Neuronal stem cell (in vitro differentiated cells): ENCODE measurements around the gene SP140. TPM values are rescaled to one million over a fixed set of nuclear protein-coding genes. Genes with fewer than 3 reads are reported as not detected.

Experiments
- DNase-seq: peaks from one replicate; pipeline ENCODE4 v3.0.0-alpha.2; 2013; ENCODE audit warnings: low spot score
- H2AFZ ChIP-seq: one replicate; pipeline ENCODE4 v1.6.1; 2013; ENCODE audit warnings: mild to moderate bottlenecking, low read length, inconsistent platforms
- H2AK5ac ChIP-seq: 2 replicates; pipeline ENCODE4 v1.6.1; 2013; ENCODE audit warnings: low read depth, mild to moderate bottlenecking, inconsistent platforms, low read length, moderate library complexity, mixed read lengths
- H2BK120ac ChIP-seq: 2 replicates; pipeline ENCODE4 v1.6.1; 2013; ENCODE audit warnings: low read depth, mild to moderate bottlenecking, inconsistent platforms, low read length, moderate library complexity, mixed read lengths
- H2BK12ac ChIP-seq: one replicate; pipeline ENCODE4 v1.6.1; 2013; ENCODE audit warnings: low read length, inconsistent platforms
- H2BK15ac ChIP-seq: 2 replicates; pipeline ENCODE4 v1.6.1; 2013; ENCODE audit warnings: mild to moderate bottlenecking, low read length, inconsistent platforms, mixed read lengths
- H2BK5ac ChIP-seq: one replicate; pipeline ENCODE4 v1.6.1; 2013; ENCODE audit warnings: inconsistent platforms, mild to moderate bottlenecking, low read length, moderate library complexity
- H3K14ac ChIP-seq: one replicate; pipeline ENCODE4 v1.6.1; 2013; ENCODE audit warnings: low read length, inconsistent platforms
- H3K18ac ChIP-seq: 2 replicates; pipeline ENCODE4 v1.6.1; 2013; ENCODE audit warnings: low read length, inconsistent platforms
- H3K23ac ChIP-seq: 2 replicates; pipeline ENCODE4 v1.6.1; 2013; ENCODE audit warnings: low read depth, mild to moderate bottlenecking, mixed read lengths, low read length, inconsistent platforms; ENCODE audit not compliant: poor library complexity
- H3K27ac ChIP-seq: replicated peaks from 3 replicates; pipeline ENCODE4 v1.5.1; 2013; ENCODE audit warnings: low read length, inconsistent platforms
- H3K27me3 ChIP-seq, 3 experiments: 2 replicates each; pipeline ENCODE4 v1.6.1; 2013; ENCODE audit warnings: low read length in 3 of 3, mild to moderate bottlenecking in 2 of 3, inconsistent platforms in 1 of 3, low read depth in 1 of 3, mixed read lengths in 1 of 3, moderate library complexity in 1 of 3; ENCODE audit not compliant: control insufficient read depth in 3 of 3, insufficient read depth in 3 of 3
- H3K36me3 ChIP-seq, 2 donors: replicated peaks in 1 of 2; 2 replicates each; pipeline ENCODE4 v1.6.1; 2013; ENCODE audit warnings: low read length in 2 of 2; ENCODE audit not compliant: control insufficient read depth in 2 of 2, insufficient read depth in 2 of 2
- H3K4ac ChIP-seq: 2 replicates; pipeline ENCODE4 v1.6.1; 2013; ENCODE audit warnings: inconsistent platforms, mild to moderate bottlenecking, low read length, moderate library complexity
- H3K4me1 ChIP-seq, 2 donors: 1 replicate in 1 of 2; 2 replicates in 1 of 2; pipeline ENCODE4 v1.6.1; 2013; ENCODE audit warnings: low read length in 2 of 2, low read depth in 1 of 2; ENCODE audit not compliant: control insufficient read depth in 2 of 2, insufficient read depth in 1 of 2
- H3K4me2 ChIP-seq: one replicate; pipeline ENCODE4 v1.6.1; 2013; ENCODE audit warnings: mild to moderate bottlenecking, low read length, inconsistent platforms; ENCODE audit not compliant: insufficient read depth, poor library complexity, severe bottlenecking
- H3K4me3 ChIP-seq, 2 donors: 2 replicates each; pipeline ENCODE4 v1.5.1; 2013; ENCODE audit warnings: low read length in 2 of 2, mild to moderate bottlenecking in 2 of 2, inconsistent platforms in 1 of 2, moderate library complexity in 1 of 2
- H3K79me1 ChIP-seq: one replicate; pipeline ENCODE4 v1.6.1; 2013; ENCODE audit warnings: low read depth, mild to moderate bottlenecking, inconsistent platforms, low read length, moderate library complexity
- H3K9ac ChIP-seq: one replicate; pipeline ENCODE4 v1.6.1; 2013; ENCODE audit warnings: mild to moderate bottlenecking, low read depth, low read length, inconsistent platforms; ENCODE audit not compliant: poor library complexity
- H3K9me3 ChIP-seq, 2 donors: replicated peaks in 1 of 2; 2 replicates each; pipeline versions ENCODE3 to v1.6.1; 2013; ENCODE audit warnings: low read length in 2 of 2, mild to moderate bottlenecking in 2 of 2, inconsistent platforms in 1 of 2, low read depth in 1 of 2, mixed read lengths in 1 of 2, moderate library complexity in 1 of 2; ENCODE audit not compliant: control insufficient read depth in 2 of 2, insufficient read depth in 1 of 2
- H4K8ac ChIP-seq: one replicate; pipeline ENCODE4 v1.6.1; 2013; ENCODE audit warnings: low read depth, mild to moderate bottlenecking, inconsistent platforms, low read length, moderate library complexity
- H4K91ac ChIP-seq: one replicate; pipeline ENCODE4 v1.6.1; 2013; ENCODE audit warnings: low read length, low read depth, mild to moderate bottlenecking, inconsistent platforms; ENCODE audit not compliant: poor library complexity
- WGBS, 2 donors: extraction: QIAGEN DNeasy Blood & Tissue Kit; methylation state at CpG; one replicate each; pipeline ENCODE4 v1.1.7; 2013; ENCODE audit warnings: missing lambda C conversion rate in 2 of 2, mixed read lengths in 1 of 2; ENCODE audit not compliant: insufficient read length in 2 of 2, insufficient replicate concordance in 1 of 2; ENCODE audit errors: extremely low coverage in 2 of 2; 5-methylcytosine and 5-hydroxymethylcytosine counted together
- polyA plus RNA-seq, 2 experiments: library from polyadenylated mRNA; stranded (reverse); fragments of 200-250 nt; gene quantifications; one replicate each; pipeline ENCODE4 v1.2.3, GENCODE V29; 2013

The SP140 gene
- 0.06 TPM for polyA plus RNA-seq (2013, experiment 1 of 2)
- polyA plus RNA-seq (2013, experiment 2 of 2), result 0.04 TPM

GRCh38 chr2:230225486-230225885, at the start of gene SP140:
TSS of gene SP140 (plus strand) at chr2:230225736. CDS start at chr2:230225845, 109 bp downstream.
- Histone ChIP-seq H3K4ac (no peak within 1 kb of the TSS), H2BK12ac (no peak within 1 kb of the TSS), H3K4me1 (no peaks in the 10 kb centered on the region), H3K36me3 (no peaks in the 10 kb centered on the region), H3K27ac (no peak within 1 kb of the TSS), H2BK120ac (no peak within 1 kb of the TSS), H3K9ac (no peak within 1 kb of the TSS), H3K27me3 (peaks cover 0 to 5% (median 0%) of the 10 kb centered on the region in 3 experiments), H3K23ac (no peak within 1 kb of the TSS), H3K14ac (peak within 1 kb of the TSS; percentile 14), H4K8ac (no peak within 1 kb of the TSS), H3K9me3 (peaks cover 0 to 3% of the 10 kb centered on the region in 2 donors), H3K4me2 (no peak within 1 kb of the TSS), H3K4me3 (peak within 1 kb of the TSS in 1 of 2 donors; percentile 43), H3K79me1 (no peaks in the 10 kb centered on the region), H2BK5ac (no peak within 1 kb of the TSS), H4K91ac (no peak within 1 kb of the TSS), H3K18ac (no peak within 1 kb of the TSS), H2AFZ (peak within 1 kb of the TSS; percentile 13), H2AK5ac (no peak within 1 kb of the TSS), H2BK15ac (no peak within 1 kb of the TSS)
- DNase-seq, result no peak
- no CpG with 5 or more reads among the region's 8 CpGs for WGBS, 2 donors

- H2AFZ ChIP-seq, result no peak overlapping the region
- H2AK5ac ChIP-seq, result no peak overlapping the region
- H3K27me3 ChIP-seq, result no peaks in the 10 kb centered on the region
- no peak overlapping the region for H3K27ac ChIP-seq
- no peak overlapping the region for H4K91ac ChIP-seq
- H2BK12ac ChIP-seq, result no peak overlapping the region
- WGBS, 2 donors, result no CpG with 5 or more reads among the region's 3 CpGs
- H2BK15ac ChIP-seq, result no peak overlapping the region
- no peak overlapping the region for H3K4ac ChIP-seq
- H2BK120ac ChIP-seq, result no peak overlapping the region
- no peak overlapping the region for H3K23ac ChIP-seq
- H3K4me2 ChIP-seq, result no peak overlapping the region
- peaks cover 0 to 1% of the 10 kb centered on the region in 2 donors for H3K36me3 ChIP-seq
- H2BK5ac ChIP-seq, result no peak overlapping the region
- no peak for DNase-seq
- no peak overlapping the region for H3K14ac ChIP-seq
- H3K79me1 ChIP-seq, result no peaks in the 10 kb centered on the region
- peaks cover 6% of the 10 kb centered on the region in 2 donors for H3K4me1 ChIP-seq
- no peak overlapping the region for H3K18ac ChIP-seq
- no peak overlapping the region for H3K4me3 ChIP-seq
- H3K9ac ChIP-seq, result no peak overlapping the region
- no peak overlapping the region for H4K8ac ChIP-seq
- peaks cover 0 to 4% of the 10 kb centered on the region in 2 donors for H3K9me3 ChIP-seq
Measured at GRCh38 chr2:230176996-230177395, 48.5 kb upstream of the SP140 start.

- H3K4me3 ChIP-seq, result no peak overlapping the region
- H2BK15ac ChIP-seq, result no peak overlapping the region
- H3K9ac ChIP-seq, result no peak overlapping the region
- H3K27ac ChIP-seq, result no peak overlapping the region
- no peak overlapping the region for H2BK120ac ChIP-seq
- no peaks in the 10 kb centered on the region for H3K27me3 ChIP-seq
- no peak overlapping the region for H2BK12ac ChIP-seq
- peaks cover 0 to 4% of the 10 kb centered on the region in 2 donors for H3K9me3 ChIP-seq
- H3K23ac ChIP-seq, result no peak overlapping the region
- H3K4ac ChIP-seq, result no peak overlapping the region
- H3K36me3 ChIP-seq, result peaks cover 0 to 1% of the 10 kb centered on the region in 2 donors
- no peaks in the 10 kb centered on the region for H3K79me1 ChIP-seq
- peaks cover 6% of the 10 kb centered on the region in 2 donors for H3K4me1 ChIP-seq
- no peak overlapping the region for H2AK5ac ChIP-seq
- WGBS, 2 donors, result no CpG with 5 or more reads among the region's 7 CpGs
- no peak overlapping the region for H3K14ac ChIP-seq
- no peak overlapping the region for H4K91ac ChIP-seq
- H2AFZ ChIP-seq, result peak overlapping the region; percentile 26
- peak overlapping the region; percentile 63 for H2BK5ac ChIP-seq
- DNase-seq, result no peak
- H3K4me2 ChIP-seq, result no peak overlapping the region
- H4K8ac ChIP-seq, result no peak overlapping the region
- no peak overlapping the region for H3K18ac ChIP-seq
Measured at GRCh38 chr2:230178546-230179485, 46.7 kb upstream of the SP140 start.

GRCh38 chr2:230179907-230180306, 45.6 kb upstream of the SP140 start:
- Histone ChIP-seq H4K8ac (peak overlapping the region; percentile 90), H3K9me3 (peaks cover 0 to 4% of the 10 kb centered on the region in 2 donors), H3K18ac (no peak overlapping the region), H3K4me3 (no peak overlapping the region), H3K27me3 (no peaks in the 10 kb centered on the region), H2BK12ac (no peak overlapping the region), H3K4me1 (peaks cover 6% of the 10 kb centered on the region in 2 donors), H3K4me2 (peak overlapping the region; percentile 3), H3K79me1 (no peaks in the 10 kb centered on the region), H2AK5ac (no peak overlapping the region), H3K27ac (no peak overlapping the region), H2BK15ac (no peak overlapping the region), H2BK5ac (peak overlapping the region; percentile 63), H3K9ac (no peak overlapping the region), H2AFZ (no peak overlapping the region), H4K91ac (no peak overlapping the region), H3K14ac (peak overlapping the region; percentile 31), H3K36me3 (peaks cover 0 to 1% of the 10 kb centered on the region in 2 donors), H2BK120ac (no peak overlapping the region), H3K4ac (no peak overlapping the region), H3K23ac (no peak overlapping the region)
- WGBS, 2 donors, result no CpG with 5 or more reads among the region's 7 CpGs
- DNase-seq, result no peak
